ENCODE results near the gene MEOX2. TPM values are rescaled to one million over a fixed set of nuclear protein-coding genes. Genes with fewer than 3 reads are reported as not detected.

The MEOX2 gene
- total RNA-seq, 1 donor from 2014 or later, result not detected

- Mint-ChIP-seq H3K27me3 (ENCODE audit: low read depth) (no peaks in the 10 kb centered on the region), H3K27ac (no peak overlapping the region), H3K4me1 (peaks cover 7% of the 10 kb centered on the region), H3K36me3 (peaks cover 3% of the 10 kb centered on the region), H3K9me3 (peaks cover 19% of the 10 kb centered on the region), H3K4me3 (no peak overlapping the region)
- DNase-seq (ENCODE audit: low spot score in 2 of 2, unreplicated experiment in 2 of 2), result no peak
- no peak for TF ChIP-seq CTCF (IDR thresholded peaks at IDR 0.05; ENCODE audit: unreplicated experiment)
These were observed 34.8 kb downstream of the MEOX2 start for GRCh38 chr7:15651693-15652092.

- no peak overlapping the region for H3K27ac Mint-ChIP-seq
- H3K36me3 Mint-ChIP-seq, result no peaks in the 10 kb centered on the region
- H3K4me3 Mint-ChIP-seq, result no peak overlapping the region
- no peaks in the 10 kb centered on the region for H3K27me3 Mint-ChIP-seq (ENCODE audit: low read depth)
- peaks cover 7% of the 10 kb centered on the region for H3K4me1 Mint-ChIP-seq
- no peak for DNase-seq (ENCODE audit: low spot score in 2 of 2, unreplicated experiment in 2 of 2)
- H3K9me3 Mint-ChIP-seq, result peaks cover 11% of the 10 kb centered on the region
- TF ChIP-seq CTCF (IDR thresholded peaks at IDR 0.05; ENCODE audit: unreplicated experiment), result no peak
These were observed 35.7 kb downstream of the MEOX2 start for GRCh38 chr7:15650787-15651186.

GRCh38 chr7:15648461-15648961 lies 38.0 kb downstream of the MEOX2 start:
- TF ChIP-seq CTCF (IDR thresholded peaks at IDR 0.05; ENCODE audit: unreplicated experiment), result no peak
- no peak for DNase-seq (ENCODE audit: low spot score in 2 of 2, unreplicated experiment in 2 of 2)
- H3K4me1 Mint-ChIP-seq, result peaks cover 7% of the 10 kb centered on the region
- no peaks in the 10 kb centered on the region for H3K36me3 Mint-ChIP-seq
- no peaks in the 10 kb centered on the region for H3K27me3 Mint-ChIP-seq (ENCODE audit: low read depth)
- no peak overlapping the region for H3K4me3 Mint-ChIP-seq
- H3K9me3 Mint-ChIP-seq, result peaks cover 3% of the 10 kb centered on the region
- H3K27ac Mint-ChIP-seq, result no peak overlapping the region

GRCh38 chr7:15647309-15647708 lies 39.2 kb downstream of the MEOX2 start:
- peaks cover 3% of the 10 kb centered on the region for H3K9me3 Mint-ChIP-seq

GRCh38 chr7:15643000-15643705 lies 43.3 kb downstream of the MEOX2 start:
- Mint-ChIP-seq H3K27ac (no peak overlapping the region), H3K9me3 (peaks cover 13% of the 10 kb centered on the region), H3K27me3 (ENCODE audit: low read depth) (no peaks in the 10 kb centered on the region), H3K4me3 (no peak overlapping the region), H3K4me1 (no peaks in the 10 kb centered on the region), H3K36me3 (no peaks in the 10 kb centered on the region)
- no peak for DNase-seq (ENCODE audit: low spot score in 2 of 2, unreplicated experiment in 2 of 2)
- no peak for TF ChIP-seq CTCF (IDR thresholded peaks at IDR 0.05; ENCODE audit: unreplicated experiment)

More at GRCh38 chr7:15647309-15647708, 39.2 kb downstream of the MEOX2 start:
- no peak for DNase-seq (ENCODE audit: low spot score in 2 of 2, unreplicated experiment in 2 of 2)
- no peak for TF ChIP-seq CTCF (IDR thresholded peaks at IDR 0.05; ENCODE audit: unreplicated experiment)
- no peaks in the 10 kb centered on the region for H3K36me3 Mint-ChIP-seq
- H3K4me3 Mint-ChIP-seq, result no peak overlapping the region
- no peak overlapping the region for H3K27ac Mint-ChIP-seq
- no peaks in the 10 kb centered on the region for H3K27me3 Mint-ChIP-seq (ENCODE audit: low read depth)
- no peaks in the 10 kb centered on the region for H3K4me1 Mint-ChIP-seq

Data from mesothelial cell of epicardium (in vitro differentiated cells).